Adipose tissue (tissue), 3 donors: ENCODE data around the gene TFPI2. TPM values are rescaled to one million over a fixed set of nuclear protein-coding genes. Genes with fewer than 3 reads are reported as not detected.
"Not testable (repeated sequence)": the region's sequence is repeated elsewhere in the genome, so short reads cannot be mapped to it uniquely, and the experiment has no call there.

Experiments used
- H3K27ac ChIP-seq: one replicate; pipeline ENCODE4 v1.5.1; 2013; ENCODE audit warnings: low read depth, low read length
- WGBS, 3 donors: extraction: QIAGEN DNeasy Blood & Tissue Kit; methylation state at CpG; one replicate each; pipeline ENCODE4 v1.1.7; 2013; 5-methylcytosine and 5-hydroxymethylcytosine counted together
- polyA plus RNA-seq, 3 donors: library from polyadenylated mRNA; stranded (reverse); fragments of 200-250 nt; gene quantifications; one replicate each; pipeline ENCODE4 v1.2.3, GENCODE V29; 2013
- donor health status: healthy with polysubstance abuse.
- donor health status: Bipolar disorder and iron deficiency.
- donor health status: healthy.

TFPI2 gene
- polyA plus RNA-seq, 3 donors, result 13.5 to 77.5 (median 19.8) TPM

- not testable (repeated sequence) for H3K27ac ChIP-seq
- WGBS, 3 donors, result 24 to 67% (median 35%) methylated on average over 2 to 3 of the region's 3 CpGs
These were observed 20.7 kb upstream of the TFPI2 start for GRCh38 chr7:93911242-93911641.

GRCh38 chr7:93910076-93910994 is 19.8 kb upstream of the TFPI2 start:
- WGBS, 3 donors, result 21 to 62% (median 45%) methylated on average over 3 of the region's 3 CpGs
- no peak overlapping the region for H3K27ac ChIP-seq

GRCh38 chr7:93906267-93906666 is 15.7 kb upstream of the TFPI2 start, which contains the start of gene GNGT1:
Gene GNGT1 (plus strand): TSS chr7:93906567. CDS start chr7:93906747, 180 bp downstream.
- H3K27ac ChIP-seq, result no peak within 1 kb of the TSS
- 81 to 88% (median 86%) methylated on average over 3 of the region's 3 CpGs for WGBS, 3 donors

GRCh38 chr7:93902777-93903423 is 12.3 kb upstream of the TFPI2 start:
- WGBS, 3 donors, result 92 to 94% (median 93%) methylated on average over 1 of the region's 1 CpG

DNA sequence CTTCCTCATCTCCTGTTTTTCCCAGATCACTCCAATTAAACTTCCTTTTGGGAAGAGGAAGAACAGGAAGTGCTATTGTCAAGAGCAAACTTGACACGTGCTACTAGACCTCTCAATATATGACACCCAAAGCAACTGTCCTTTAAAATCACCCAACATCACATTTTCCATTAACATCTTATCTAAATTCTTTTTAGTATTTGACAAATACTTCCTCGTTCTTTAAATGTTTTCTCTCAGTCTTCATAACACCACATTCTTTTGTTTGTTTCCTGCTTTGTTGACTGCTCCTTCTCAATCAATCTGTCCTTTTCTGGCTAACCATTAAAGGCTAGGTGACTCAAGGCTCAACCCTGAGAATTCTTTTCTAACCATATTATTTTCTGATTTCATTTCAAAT is 7.1 kb upstream of the TFPI2 start:
- H3K27ac ChIP-seq, result no peak overlapping the region
- WGBS, 3 donors, result 60 to 65% (median 61%) methylated on average over 2 of the region's 2 CpGs

More at GRCh38 chr7:93902777-93903423, 12.3 kb upstream of the TFPI2 start:
- no peak overlapping the region for H3K27ac ChIP-seq

- 72 to 85% (median 75%) methylated on average over 4 of the region's 4 CpGs for WGBS, 3 donors
- H3K27ac ChIP-seq, result no peak overlapping the region
These were observed 5.5 kb upstream of the TFPI2 start for GRCh38 chr7:93895859-93896600.

DNA sequence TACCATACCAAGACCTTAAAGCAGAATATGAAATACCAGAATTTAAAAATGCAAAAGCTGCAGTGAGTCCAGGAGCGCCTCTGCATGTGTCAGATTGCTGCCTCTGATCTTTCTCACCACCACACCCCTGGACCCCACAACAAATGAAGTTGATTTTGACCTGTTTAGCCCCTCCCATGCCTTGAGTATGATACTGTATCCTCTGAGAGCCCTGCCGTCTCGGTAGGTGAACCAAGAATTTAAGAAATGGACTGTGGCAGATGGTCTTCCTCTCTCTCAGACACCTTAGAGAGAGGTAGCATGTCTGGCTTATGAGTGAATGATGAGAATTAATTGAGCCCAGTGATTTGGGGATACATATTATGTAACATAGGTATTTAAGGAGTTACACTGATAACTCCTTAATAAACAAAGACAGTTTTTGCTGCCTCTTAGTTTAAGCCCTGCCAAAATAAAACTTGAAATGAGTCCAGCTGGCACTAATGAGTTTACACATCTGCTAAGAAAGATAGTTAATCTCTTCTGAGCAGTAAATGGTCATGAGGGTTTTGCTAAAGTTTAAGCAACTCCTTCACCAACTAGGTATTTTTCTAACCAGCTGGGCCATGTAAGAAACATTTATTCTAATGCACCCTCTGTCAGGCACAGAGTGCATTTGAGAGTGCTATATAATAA is 4.5 kb upstream of the TFPI2 start:
- WGBS, 3 donors, result 45 to 55% (median 53%) methylated on average over 3 of the region's 3 CpGs
- H3K27ac ChIP-seq, result no peak overlapping the region

GRCh38 chr7:93894426-93894825 is 3.9 kb upstream of the TFPI2 start:
- 76 to 92% (median 80%) methylated on average over 1 of the region's 1 CpG for WGBS, 3 donors
- no peak overlapping the region for H3K27ac ChIP-seq

DNA sequence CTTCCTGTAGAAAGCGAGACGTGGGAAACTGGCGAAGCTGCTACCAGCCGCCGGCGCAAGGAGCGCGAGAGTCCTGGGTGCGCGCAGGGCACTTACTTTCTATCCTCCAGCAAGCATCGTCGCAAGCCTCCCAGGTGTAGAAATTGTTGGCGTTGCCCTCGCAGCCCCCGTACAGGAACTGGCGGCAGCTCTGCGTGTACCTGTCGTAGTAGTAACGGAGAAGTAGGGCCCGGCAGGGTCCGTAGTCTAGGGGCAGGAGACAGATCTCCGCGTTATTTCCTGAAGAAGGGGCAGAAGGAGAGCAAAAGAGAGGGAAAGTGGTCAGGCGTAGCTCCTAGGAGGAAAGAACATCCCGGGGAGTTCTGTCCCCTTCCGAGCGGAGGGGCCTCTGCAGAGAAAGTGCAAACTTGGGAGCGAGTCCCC is 501 bp downstream of the TFPI2 start:
- H3K27ac ChIP-seq, result no peak overlapping the region
- WGBS, 3 donors, result 1 to 2% (median 1%) methylated on average over 28 of the region's 28 CpGs

- 78 to 91% (median 82%) methylated on average over 3 of the region's 3 CpGs for WGBS, 3 donors
- no peak overlapping the region for H3K27ac ChIP-seq
These were observed 1.3 kb downstream of the TFPI2 start for GRCh38 chr7:93889261-93889660.

DNA sequence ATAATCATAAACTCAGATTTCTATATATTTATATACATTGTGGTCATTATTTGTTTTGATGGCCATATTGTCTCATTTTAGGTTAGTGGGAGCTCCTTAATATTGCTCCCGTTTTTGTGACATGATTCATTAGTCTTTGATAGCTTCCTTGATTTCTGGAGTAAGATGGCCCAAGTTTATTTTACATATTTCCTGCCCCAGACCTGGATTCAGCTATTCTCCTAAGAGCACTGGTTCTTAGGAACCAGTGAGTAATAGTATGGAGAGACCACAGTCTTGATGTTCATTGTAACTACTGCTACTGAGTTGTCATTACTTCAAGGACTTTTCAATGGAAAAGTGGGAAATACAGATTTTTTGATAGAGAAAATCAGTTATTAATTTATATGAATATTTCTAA is 6.0 kb downstream of the TFPI2 start:
- H3K27ac ChIP-seq, result no peak overlapping the region
- WGBS, 3 donors, result 74 to 81% (median 77%) methylated on average over 1 of the region's 1 CpG

- H3K27ac ChIP-seq, result no peak overlapping the region
These were observed 6.6 kb downstream of the TFPI2 start for GRCh38 chr7:93883917-93884345.

DNA sequence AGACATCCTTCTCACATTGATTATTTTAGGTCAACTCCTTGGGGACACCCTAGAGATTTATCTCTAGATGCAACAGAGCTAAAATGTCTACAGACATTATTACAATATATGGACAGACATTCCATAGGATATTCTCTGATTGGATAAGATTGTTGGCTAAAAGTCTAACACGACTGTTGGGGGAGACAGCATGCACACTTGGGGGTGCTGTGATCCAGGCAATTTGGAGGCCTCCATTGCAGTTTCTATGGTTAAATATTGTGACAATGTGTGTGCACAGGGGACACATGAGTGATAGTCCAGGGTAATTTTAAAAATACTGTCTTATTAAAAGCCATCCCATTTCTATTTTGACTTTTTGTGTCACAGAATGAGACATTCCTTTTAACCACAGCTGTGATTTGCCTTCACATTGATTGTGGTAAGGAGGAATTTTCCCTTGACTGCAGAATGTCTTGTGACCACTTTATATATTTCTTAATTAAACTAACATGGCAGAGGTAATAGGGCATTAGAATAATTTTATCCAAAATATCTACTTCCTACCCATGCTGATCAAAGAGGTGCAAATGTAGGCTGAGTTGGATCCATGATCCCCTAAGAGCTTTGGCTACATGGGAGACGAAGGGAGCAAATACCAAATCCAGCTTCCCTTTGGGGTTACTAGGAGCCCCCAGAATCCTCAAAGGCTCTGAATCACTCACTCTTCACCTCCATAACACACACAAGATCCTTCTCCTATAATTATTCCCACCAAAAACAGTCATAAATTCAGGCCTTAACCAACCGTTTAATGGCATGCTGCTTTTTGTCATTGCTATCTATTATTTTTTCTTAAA is 7.3 kb downstream of the TFPI2 start:
- no peak overlapping the region for H3K27ac ChIP-seq
- WGBS, 3 donors, result 76 to 86% (median 85%) methylated on average over 3 of the region's 3 CpGs

- H3K27ac ChIP-seq, result no peak overlapping the region
These were observed 8.1 kb downstream of the TFPI2 start for GRCh38 chr7:93882468-93882867.

GRCh38 chr7:93879356-93879755 is 11.2 kb downstream of the TFPI2 start:
- H3K27ac ChIP-seq, result no peak overlapping the region

DNA sequence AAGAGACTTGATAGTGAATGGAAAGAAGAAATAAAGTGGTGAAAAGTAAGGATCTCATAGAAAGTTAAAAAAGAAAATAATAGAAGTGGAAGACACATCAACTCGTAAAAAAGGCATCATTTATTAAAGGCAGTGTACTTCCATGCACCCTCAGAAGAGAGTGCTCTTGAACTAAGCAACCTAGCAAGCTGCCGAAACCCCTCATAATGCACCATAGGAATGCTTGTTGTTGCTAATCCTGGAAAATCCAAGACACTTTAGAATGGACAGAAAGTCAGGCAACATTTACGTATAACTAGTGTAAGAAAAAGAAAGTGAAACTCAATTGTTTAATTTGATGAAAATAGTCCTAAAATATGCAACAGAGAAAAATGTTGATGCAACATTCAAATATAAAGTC is 12.8 kb downstream of the TFPI2 start:
- 74 to 90% (median 82%) methylated on average over 3 of the region's 3 CpGs for WGBS, 3 donors
- no peak overlapping the region for H3K27ac ChIP-seq

DNA sequence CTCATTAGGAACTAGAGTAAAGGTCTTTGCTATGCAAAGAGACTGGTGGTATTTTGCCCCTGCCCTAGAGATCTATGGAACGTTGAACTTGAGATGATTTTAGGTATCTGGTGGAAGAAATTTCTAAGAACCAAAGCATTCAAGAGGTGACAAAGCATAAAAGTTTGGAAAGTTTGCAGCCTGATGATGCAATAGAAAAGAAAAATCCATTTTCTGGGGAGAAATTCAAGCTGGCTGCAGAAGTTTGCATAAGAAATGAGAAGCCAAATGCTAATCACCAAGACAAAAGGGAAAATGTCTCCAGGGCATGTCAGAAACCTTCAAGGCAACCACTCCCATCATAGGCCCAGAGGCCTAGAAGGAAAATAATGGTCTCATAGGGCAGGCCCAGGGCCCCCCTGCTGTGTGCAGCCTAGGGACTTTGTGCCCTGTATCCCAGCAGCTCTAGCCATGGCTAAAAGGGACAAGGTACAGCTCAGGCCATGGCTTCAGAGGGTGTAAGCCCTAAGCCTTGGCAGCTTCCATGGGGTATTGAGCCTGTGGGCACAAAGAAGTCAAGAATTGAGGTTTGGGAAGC is 16.5 kb downstream of the TFPI2 start:
- 71 to 79% (median 78%) methylated on average over 1 of the region's 1 CpG for WGBS, 3 donors
- H3K27ac ChIP-seq, result no peak overlapping the region
